GM21528 (cell line): ENCODE data around the gene SLC34A3.

ENCODE experiments used
- ATAC-seq: cut with Tn5 transposase; IDR thresholded peaks from one replicate; pipeline ENCODE4 v1.9.1; 2021; ENCODE audit warnings: mild to moderate bottlenecking, moderate library complexity; ENCODE audit not compliant: unreplicated experiment, low FRiP score

SLC34A3 gene

DNA sequence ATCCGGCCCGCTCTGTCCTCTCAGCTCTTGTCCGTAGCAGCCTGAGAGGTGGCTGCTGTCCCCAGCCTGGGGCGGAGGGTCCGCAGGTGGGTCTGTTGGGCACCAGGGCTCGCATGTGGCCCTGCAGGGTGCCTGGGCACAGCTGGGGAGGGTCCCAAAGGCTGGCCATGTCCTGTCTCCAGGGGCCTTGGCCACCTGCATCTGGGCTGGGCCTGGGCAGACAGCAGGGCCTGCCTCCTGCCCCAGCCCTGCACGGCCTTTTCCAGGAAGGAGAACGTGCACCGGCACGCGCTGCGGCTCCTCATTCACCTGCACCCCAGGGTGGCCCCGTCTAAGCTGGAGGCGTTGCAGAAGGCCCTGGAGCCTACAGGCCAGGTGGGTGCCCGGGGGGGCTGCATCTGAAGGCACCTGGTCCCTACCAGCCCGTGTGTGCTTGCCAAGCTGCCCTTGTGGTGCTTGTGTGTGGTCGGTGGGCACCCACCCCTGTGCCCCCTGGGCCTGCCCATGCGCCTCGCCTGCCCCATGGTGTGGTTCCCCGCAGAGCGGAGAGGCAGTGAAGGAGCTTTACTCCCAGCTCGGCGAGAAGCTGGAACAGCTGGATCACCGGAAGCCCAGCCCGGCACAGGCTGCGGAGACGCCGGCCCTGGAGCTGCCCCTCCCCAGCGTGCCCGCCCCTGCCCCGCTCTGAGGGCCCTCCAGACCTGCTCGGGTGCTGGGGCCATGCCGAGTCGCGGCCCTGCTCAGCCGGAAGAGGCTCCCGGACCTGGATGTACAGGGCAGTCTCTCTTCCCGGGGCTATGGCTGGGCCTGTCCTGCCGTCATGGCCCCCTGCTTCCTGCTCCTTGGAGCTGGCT is 41.8 kb downstream of the SLC34A3 start:
- no peak for ATAC-seq

DNA sequence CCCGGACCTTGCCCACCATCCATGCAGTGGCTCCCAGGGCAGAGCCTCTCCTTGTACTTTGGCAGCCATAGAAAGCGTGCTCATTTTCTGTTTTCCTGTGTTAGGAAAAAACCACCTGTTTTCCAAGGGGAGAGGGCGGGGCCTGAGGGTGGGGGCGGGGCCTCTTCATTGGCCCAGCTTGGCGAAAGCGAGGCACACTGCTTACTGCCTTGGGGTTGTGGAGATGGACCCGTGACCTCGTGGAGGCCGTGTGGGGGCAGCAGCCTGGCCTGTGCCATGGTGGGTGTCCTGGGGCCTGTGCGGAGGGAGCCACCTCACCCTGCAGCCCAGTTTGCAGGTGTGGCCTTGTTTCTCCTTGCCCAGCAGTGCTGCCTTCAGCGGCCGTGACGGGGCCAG is 42.4 kb downstream of the SLC34A3 start:
- ATAC-seq = no peak

DNA sequence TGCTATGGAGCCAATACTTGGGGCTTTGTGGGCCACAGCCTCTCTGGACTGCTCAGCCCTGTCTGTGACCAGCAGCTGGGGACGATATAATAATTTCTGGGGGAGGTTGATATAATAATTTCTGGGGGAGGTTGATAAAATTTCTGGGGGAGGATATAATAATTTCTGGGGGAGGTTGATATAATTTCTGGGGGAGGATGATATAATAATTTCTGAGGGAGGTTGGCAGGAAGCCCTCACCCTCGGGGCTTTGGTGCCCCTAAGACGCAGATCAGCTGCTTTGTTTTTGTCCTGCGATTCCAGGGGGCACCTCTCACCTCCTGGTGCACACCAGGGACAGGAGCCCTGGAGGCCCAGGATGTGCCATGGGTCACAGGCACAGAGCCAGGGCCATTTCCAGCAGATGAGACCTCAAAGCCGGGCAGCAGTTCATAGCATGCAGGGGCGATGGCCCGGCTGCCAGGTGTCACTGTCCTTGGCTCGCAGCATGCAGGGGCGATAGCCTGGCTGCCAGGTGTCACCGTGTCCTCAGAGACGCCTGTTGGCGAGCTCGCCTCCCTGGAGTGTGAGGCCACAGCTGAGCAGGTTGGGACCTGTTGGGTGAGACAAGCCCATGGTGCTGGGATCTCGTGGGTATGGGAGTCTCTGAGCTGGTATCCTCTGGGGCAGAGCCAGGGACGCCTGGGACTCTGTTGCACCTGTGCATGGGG is 43.1 kb downstream of the SLC34A3 start:
- ATAC-seq = no peak

DNA sequence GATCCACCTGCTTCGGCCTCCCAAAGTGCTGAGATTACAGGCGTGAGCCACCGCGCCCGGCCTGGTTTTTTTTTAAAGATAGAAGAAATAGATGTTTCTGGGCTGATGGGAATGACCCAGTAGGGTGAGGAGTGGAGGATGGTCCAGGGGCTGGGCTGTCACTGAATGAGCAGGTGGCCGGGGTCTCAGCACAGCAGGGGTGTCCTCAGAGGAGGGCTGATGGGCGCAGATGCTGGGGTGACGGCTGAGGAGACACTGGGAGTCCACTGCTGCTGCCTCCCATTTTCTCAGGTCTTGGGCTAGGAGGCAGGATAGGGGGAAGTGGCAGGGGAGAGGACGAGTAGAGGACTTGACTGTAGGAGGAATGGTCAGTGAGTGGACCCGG is 44.5 kb downstream of the SLC34A3 start:
- ATAC-seq = no peak

DNA sequence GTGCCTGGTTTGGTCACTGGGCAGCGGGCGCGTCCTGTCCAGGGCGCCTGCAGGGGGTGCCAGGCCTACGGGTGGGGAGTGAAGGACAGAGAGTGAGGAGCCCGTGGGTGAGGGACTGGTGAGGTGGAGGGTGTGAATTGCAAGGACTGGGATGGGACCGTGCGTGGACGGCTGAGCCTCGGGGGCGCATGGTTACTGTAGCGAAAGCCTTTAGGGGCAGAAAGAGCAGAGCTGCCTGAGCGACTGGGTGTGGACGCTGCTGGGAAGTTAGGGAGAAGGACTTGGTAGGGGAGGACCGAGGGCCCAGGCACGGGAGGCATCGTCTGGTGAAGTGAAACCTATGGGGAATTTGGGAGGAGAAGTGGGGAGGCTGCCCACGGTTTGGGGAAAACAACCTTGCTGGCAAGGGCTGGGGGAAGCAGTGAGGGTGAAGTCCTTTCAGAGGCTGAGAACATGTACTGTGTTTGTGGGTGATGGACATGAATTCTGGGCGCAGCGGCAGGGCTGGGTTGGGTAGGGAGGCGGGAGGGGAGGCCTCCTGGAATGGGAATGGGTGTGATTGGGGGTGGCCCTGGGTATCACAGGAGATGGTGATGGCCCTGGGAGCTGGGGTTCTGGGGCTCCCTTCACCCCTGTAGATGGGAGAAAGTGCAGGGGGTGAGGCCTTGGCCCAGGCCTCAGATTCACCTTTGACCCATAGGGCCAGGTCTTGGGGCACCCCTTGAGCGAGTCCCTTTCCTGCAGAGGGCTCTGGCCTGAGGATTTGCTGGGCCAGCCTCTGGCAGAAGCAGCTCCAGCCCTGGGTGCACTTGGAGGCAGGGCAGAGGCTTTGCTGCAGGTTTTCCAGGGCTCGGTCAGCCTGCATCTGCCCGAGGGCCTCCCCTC is 45.1 kb downstream of the SLC34A3 start:
- no peak for ATAC-seq

DNA sequence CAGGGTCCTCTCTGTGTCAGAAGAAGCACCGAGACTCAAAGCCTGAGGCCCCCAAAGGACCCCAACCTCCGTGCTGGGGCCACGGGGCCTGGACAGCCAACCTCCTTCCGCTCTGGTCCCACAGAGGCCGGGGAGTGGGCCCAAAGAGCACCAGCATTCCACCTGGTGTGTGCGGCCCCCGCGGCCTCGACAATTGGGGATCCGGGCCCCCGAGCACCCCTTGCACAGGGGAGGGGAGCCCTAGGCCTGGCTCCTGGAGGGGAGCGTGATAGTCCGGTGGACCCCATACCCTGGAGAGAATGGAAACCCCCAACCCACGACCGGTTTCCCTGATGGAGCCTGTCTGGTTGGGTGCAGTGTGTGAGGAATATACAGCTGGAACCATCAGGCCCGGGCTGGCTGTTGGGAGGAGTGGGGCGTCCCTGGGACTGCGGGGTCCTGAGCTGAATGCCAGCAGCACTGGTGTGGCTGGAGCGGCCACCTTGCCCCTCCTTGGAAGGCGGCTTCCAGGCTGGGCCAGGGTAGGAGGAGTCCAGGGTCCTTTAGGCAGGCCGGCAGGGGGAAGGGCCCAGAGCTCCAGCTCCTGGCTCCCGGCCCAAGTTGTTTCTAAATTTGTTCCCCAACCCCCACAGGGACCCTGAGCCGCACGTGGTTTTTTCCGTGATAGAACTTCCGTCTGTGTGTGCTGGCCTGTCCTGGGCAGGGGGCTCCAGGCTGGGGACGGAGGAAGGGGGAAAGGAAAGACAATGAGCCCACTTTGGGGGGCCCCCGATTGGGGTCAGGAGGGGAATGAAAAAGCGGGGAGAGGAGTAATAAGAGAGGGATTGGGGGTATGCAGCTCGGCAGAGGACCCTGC is 46.0 kb downstream of the SLC34A3 start:
- no peak for ATAC-seq

DNA sequence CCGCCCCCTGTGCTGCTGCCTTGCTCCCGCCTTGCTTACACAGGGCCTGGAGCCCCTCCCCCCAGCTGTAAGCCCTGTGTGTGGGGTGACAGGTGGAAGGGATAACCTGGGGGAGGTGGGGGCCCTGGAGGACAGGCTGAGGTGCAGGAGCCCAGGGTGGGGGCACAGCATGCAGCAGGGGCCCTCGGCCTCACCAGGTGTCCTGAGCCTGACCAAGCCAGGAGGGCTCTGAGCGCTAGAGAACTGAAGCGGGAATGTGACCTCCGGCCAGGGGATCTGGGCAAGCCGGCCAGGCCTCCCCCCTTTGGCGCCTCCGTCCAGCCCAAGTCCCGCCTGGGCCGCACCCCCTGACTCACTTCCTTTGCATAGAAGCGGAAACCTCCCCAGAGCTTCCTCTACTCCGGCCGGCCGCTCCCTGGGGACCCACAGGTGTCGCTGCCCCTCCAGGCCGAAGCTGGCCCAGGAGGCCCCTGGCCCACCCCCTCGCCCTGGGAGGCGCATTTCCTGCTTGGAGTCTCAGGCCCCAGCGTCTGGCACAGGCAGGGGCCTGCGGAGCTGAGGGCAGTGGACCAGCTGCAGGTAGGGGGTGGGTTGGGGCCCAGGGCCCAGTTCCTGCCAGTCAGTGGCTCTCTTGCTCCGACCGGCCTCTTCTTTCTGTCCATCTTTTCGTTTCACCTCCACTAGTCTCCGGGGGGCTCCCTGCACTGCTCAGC is 46.8 kb downstream of the SLC34A3 start, which contains the start of gene TOR4A:
TOR4A (plus strand) TSS at position 398 of the 713 bp plus-strand sequence. CDS start 964 bp downstream, outside the sequence.
- ATAC-seq = peak; percentile 68

DNA sequence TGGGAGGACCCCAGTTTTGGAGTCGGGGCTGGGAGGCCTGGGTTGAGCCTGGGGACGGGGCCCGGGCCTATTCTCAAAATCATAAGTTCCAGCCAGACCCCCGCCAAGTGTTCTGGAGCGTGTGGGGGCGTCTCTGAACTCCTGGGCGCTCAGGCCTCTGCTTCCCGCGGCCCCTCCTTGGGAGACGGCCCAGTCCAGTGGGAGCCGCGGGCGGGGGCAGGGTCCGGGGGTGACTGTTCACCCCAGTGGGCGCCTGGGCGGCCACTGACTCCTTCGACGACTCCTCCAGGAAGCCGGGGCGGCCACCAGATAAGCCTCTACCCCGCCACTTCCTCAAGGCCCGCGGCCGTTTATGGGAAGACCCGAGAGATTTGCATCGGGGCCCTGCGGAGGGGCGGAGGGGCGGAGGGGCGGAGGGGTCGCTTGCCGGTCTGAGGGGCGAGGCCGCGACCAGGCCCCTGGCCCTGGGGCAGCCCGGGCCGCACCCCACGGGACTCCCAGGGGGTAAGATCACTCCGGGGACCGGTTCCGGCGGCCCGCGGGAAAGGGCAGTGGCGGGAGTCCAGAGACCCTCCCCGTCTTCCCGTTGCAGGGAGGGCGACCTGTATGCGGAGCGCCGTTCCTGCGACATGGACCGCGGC is 47.5 kb downstream of the SLC34A3 start:
- peak; percentile 10 for ATAC-seq

DNA sequence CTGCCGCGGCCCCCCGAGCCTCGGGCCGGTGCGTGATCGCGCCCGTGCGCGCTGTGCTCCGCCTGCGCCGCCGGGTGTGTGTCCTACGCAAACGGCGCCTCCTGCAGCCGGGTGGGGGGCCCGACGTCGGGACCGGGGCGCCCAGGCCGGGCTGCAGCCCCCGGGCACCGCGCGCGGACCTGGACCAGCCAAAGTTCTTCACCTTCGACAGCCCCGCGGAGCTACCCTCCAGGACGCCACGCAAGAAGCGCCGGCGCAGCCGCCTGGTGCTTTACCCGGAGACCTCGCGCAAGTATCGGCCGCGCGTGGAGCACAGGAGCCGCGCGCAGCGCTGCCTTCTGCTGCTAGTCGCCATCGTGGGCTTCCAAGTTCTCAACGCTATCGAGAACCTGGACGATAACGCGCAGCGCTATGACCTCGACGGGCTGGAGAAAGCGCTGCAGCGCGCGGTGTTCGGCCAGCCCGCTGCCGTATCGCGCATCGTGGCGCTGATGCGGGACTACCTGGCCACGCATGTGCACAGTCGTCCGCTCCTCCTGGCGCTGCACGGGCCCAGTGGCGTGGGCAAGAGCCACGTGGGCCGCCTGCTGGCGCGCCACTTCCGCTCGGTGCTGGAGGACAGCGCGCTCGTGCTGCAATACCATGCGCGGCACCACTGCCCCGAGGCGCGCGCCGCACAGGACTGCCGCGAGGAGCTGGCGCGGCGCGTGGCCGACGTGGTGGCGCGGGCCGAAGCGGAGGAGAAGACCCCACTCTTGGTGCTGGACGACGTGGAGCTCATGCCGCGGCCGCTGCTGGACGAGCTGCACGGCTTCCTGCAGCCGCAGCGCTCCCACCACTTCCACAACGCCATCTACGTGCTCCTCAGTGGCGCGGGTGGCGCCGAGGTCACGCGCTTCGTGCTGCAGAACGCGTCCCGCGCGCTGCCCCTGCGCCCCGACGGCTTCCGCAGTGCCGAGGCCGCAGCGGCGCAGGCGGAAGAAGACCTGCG is 48.3 kb downstream of the SLC34A3 start:
- ATAC-seq = no peak

DNA sequence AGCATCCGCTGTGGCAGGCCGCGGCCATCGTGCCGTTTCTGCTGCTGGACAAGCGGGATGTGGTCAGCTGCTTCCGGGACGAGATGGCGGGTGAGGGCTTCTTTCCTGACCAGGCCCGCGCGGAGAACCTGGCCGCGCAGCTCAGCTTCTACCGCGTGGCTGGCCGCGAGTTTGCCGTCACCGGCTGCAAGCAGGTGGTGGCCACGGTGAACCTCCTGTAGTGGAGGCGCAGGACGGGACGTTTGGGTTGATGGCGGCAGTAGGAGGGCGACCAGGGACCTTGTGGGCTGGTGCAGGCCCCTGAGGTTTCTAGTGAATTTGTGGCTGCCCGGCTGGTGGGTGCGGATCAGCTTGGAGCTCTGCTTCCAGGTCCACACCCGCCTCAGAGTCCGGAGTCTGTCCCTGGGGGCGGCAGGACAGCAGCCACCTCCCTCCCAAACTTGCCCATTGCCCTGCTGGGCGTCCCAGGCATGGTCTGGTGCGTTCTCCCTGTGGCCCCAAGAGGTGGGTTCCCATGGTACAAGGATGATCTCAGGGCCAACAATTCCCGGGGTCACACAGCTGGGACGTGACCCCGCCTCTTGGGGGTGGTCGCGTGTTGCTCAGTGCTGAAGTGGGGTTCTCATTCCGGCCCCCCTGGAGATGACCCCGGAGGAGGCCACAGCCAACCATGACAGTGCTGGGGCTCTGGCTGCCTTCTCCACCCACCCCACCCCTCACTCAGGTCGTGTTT is 49.2 kb downstream of the SLC34A3 start:
- no peak for ATAC-seq

DNA sequence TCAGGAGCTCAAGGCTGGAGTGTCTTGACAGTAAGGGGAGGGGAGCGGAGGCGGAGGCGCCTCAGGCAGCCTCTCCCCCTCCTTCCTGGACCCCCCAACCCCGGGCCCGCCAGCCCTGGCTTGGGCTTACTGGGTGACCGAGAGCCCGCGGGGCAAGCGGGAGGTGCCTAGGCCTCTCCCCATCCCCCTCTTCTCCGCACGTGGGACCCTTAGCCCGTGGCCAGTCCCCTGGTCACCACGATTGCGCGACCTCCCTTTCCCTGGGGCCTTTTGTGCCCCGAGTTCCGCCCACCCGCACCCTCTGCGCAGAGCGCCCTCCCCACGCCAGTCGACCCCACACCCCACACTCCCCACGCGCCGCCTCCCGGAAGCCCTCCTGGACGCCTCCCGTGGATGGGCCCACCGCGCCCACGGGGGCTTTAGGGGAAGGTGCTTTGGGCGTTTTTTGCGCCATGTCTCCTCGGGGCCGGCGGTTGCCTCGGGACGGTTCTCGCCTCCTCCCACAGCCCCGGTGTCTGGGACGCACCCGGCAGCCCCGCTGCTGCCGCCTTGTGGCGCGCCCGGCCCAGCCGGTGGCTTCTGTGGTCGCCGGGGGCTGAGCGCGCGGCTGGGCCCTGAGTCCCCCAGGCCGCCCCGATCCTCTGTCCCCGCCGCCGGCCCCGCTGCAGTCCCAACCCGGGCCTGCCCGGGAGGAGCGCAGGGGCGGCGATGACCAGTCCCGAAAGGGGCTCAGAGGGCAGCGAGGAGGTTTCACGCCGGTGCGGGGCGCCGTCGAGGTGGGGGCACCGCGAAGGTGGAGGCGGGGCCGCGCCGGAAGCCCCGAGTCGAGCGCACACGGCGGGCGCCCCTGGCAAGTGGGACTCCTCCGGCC is 50.0 kb downstream of the SLC34A3 start:
- no peak for ATAC-seq

DNA sequence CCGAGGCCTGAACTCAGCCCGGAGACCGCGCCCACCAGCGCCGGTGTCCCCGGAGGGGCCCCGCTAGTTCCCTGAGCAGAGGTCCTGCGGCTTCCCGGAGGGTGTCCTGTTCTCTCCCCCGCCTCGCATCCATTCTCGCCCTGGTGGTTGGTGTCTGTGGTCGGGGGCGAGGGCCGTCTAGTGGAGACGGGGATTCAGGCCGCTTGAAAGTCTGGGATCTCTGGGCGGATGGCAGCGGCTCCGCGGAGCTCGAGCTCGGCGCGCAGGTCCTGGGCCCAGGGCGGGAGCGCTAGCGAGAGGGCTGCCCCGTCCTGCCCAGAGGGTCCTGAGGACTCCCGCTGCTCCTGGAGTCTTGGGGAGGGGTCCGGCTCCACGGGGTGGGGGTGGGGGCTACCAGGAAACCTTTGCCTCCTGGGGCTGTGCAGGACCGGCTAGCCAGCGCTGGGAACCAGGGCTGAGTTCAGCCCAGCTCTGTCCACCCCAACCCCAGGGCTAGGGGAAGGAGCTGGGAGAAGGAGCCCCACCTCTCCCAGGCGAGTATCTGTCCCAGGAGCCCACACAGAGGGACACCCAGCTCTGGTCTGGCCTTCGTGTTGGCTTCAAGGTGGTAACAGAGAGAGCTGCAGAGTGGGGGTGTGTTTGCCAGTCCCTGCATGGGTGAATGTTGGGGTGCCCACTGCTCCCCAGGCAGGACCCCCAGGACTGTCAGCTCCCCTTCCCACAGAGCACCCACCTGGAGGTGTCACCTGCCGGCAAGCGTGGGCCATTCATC is 50.8 kb downstream of the SLC34A3 start:
- no peak for ATAC-seq
